Skeletal muscle tissue (tissue), 4 donors: ENCODE results near the gene TMEM184C. TPM values are rescaled to one million over a fixed set of nuclear protein-coding genes. Genes with fewer than 3 reads are reported as not detected.

Experiments used
- H3K27ac ChIP-seq: one replicate; pipeline ENCODE4 v1.7.0; 2013; ENCODE audit warnings: mild to moderate bottlenecking, low read depth, low read length, inconsistent platforms
- H3K27me3 ChIP-seq, 3 donors: one replicate each; pipeline ENCODE4 v1.7.0; 2013; ENCODE audit warnings: low read length in 3 of 3; ENCODE audit not compliant: control insufficient read depth in 3 of 3, insufficient read depth in 3 of 3
- H3K36me3 ChIP-seq, 3 donors: one replicate each; pipeline ENCODE4 v1.7.0; 2013; ENCODE audit warnings: low read length in 3 of 3; ENCODE audit not compliant: control insufficient read depth in 3 of 3, insufficient read depth in 3 of 3
- H3K4me1 ChIP-seq, 3 donors: one replicate each; pipeline ENCODE4 v1.7.0; 2013; ENCODE audit warnings: low read length in 3 of 3, mild to moderate bottlenecking in 3 of 3; ENCODE audit not compliant: control insufficient read depth in 3 of 3, insufficient read depth in 3 of 3
- H3K4me3 ChIP-seq, 3 donors: one replicate each; pipeline ENCODE4 v1.7.0; 2013; ENCODE audit warnings: low read length in 3 of 3
- H3K9ac ChIP-seq, 3 donors: one replicate each; pipeline ENCODE4 v1.7.0; 2013; ENCODE audit warnings: low read length in 3 of 3, mild to moderate bottlenecking in 3 of 3, moderate library complexity in 2 of 3, low read depth in 1 of 3
- H3K9me3 ChIP-seq, 3 donors: one replicate each; pipeline ENCODE4 v1.7.0; 2013; ENCODE audit warnings: low read length in 3 of 3; ENCODE audit not compliant: control insufficient read depth in 3 of 3
- total RNA-seq: library from RNA; depleted of rRNA; stranded (reverse); fragments of >200 nt; gene quantifications from one replicate; pipeline ENCODE4 v1.2.3, GENCODE V29; 2014
- donor health status: Osteomylitis.

TMEM184C gene
- total RNA-seq, 1 donor from 2014 or later = 14.6 TPM

- no peak overlapping the region for H3K4me3 ChIP-seq
- no peaks in the 10 kb centered on the region for H3K9me3 ChIP-seq
- no peaks in the 10 kb centered on the region for H3K36me3 ChIP-seq
- H3K9ac ChIP-seq = no peak overlapping the region
- H3K27me3 ChIP-seq = no peaks in the 10 kb centered on the region
- H3K4me1 ChIP-seq = no peaks in the 10 kb centered on the region
- H3K27ac ChIP-seq = no peak overlapping the region
These were observed 87.6 kb downstream of the TMEM184C start for GRCh38 chr4:147704846-147705245.

GRCh38 chr4:147707892-147708672 is 90.9 kb downstream of the TMEM184C start:
- Histone ChIP-seq H3K36me3 (no peaks in the 10 kb centered on the region), H3K9me3 (no peaks in the 10 kb centered on the region), H3K27me3 (no peaks in the 10 kb centered on the region), H3K9ac (no peak overlapping the region), H3K4me1 (no peaks in the 10 kb centered on the region), H3K4me3 (peak overlapping the region in 2 of 3 donors; percentile 15 to 34), H3K27ac (no peak overlapping the region)

GRCh38 chr4:147709999-147710398 is 92.8 kb downstream of the TMEM184C start:
- Histone ChIP-seq H3K27me3 (no peaks in the 10 kb centered on the region), H3K36me3 (no peaks in the 10 kb centered on the region), H3K4me3 (no peak overlapping the region), H3K4me1 (no peaks in the 10 kb centered on the region), H3K9me3 (no peaks in the 10 kb centered on the region), H3K27ac (no peak overlapping the region), H3K9ac (no peak overlapping the region)

- Histone ChIP-seq H3K9ac (no peak overlapping the region), H3K4me1 (no peaks in the 10 kb centered on the region), H3K27ac (no peak overlapping the region), H3K4me3 (no peak overlapping the region), H3K9me3 (no peaks in the 10 kb centered on the region), H3K36me3 (no peaks in the 10 kb centered on the region), H3K27me3 (no peaks in the 10 kb centered on the region)
These were observed 97.6 kb downstream of the TMEM184C start for GRCh38 chr4:147714575-147715401.

GRCh38 chr4:147717878-147718277 is 100.7 kb downstream of the TMEM184C start:
- no peaks in the 10 kb centered on the region for H3K27me3 ChIP-seq
- H3K9me3 ChIP-seq = no peaks in the 10 kb centered on the region
- H3K4me1 ChIP-seq = no peaks in the 10 kb centered on the region
- H3K9ac ChIP-seq = no peak overlapping the region
- no peak overlapping the region for H3K27ac ChIP-seq
- H3K4me3 ChIP-seq = no peak overlapping the region
- no peaks in the 10 kb centered on the region for H3K36me3 ChIP-seq

Other genes starting within 250 kb of the TMEM184C start
- 41.8 TPM for gene EDNRA, start 136.3 kb upstream of the TMEM184C start, total RNA-seq
- 12.0 TPM for gene PRMT9, start 66.8 kb downstream of the TMEM184C start, total RNA-seq
- 88.7 TPM for gene ARHGAP10, start 114.7 kb downstream of the TMEM184C start, total RNA-seq